ENCODE results near the gene TLL1. TPM values are rescaled to one million over a fixed set of nuclear protein-coding genes. Genes with fewer than 3 reads are reported as not detected.

TLL1 gene
- total and polyA plus RNA-seq, 2 donors, result 0.24 to 0.59 TPM

DNA sequence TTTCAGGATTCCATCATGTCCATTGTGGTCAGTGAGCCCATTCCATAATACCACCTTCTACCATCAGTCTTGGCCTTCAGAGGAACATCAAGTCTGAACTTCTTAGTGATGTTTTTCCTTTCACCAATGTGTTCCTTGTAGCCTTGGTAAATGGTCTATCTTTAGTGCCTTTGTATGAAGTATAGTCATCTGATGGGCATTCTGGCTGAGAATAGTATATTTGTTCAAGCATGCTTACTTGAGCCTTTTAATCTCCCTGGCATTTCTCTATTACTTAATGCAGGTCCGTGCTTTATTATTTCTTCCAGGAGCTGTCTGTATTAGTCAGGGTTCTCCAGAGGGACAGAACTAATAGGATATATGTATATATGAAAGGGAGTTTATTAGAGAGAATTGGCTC, 99.7 kb downstream of the TLL1 start:
- Histone ChIP-seq H3K9me3 (ENCODE audit: control insufficient read depth in 2 of 2, insufficient read depth in 1 of 2, low read length in 1 of 2) (no peaks in the 10 kb centered on the region), H3K4me1 (ENCODE audit: control insufficient read depth in 2 of 2, insufficient read depth in 2 of 2, low read length in 2 of 2) (no peaks in the 10 kb centered on the region), H3K4me3 (ENCODE audit: low read length in 2 of 2) (no peak overlapping the region), H3K27ac (ENCODE audit: low read depth in 1 of 2, low read length in 1 of 2) (no peak overlapping the region), H3K36me3 (ENCODE audit: control insufficient read depth in 2 of 2, insufficient read depth in 2 of 2, low read length in 1 of 2) (no peaks in the 10 kb centered on the region), H3K27me3 (ENCODE audit: control insufficient read depth in 2 of 2, insufficient read depth in 1 of 2, low read length in 1 of 2) (no peaks in the 10 kb centered on the region)
- WGBS, result 93% methylated on average over 1 of the region's 1 CpG
- no peak for DNase-seq (ENCODE audit: low read depth in 6 of 9, low spot score in 9 of 9)

DNA sequence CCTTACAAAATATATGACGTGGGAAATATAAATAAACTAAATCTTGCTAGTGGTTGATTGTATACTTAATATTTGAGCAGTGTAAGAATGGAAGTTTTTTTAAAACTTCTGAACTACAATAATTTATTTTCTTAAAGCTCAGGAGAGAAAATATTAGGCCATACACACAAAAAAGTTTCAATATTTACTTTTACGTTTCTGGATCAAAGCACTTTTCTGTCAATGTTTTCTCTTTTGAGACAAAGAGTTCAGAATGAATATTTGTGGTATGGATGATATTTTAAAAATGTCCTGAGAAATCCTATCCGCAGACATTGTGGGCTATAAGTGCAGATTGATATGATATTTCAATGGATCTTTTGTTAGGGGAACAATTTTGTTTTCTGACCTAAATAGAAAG, 109.9 kb downstream of the TLL1 start:
- 93% methylated on average over 3 of the region's 3 CpGs for WGBS
- H3K27me3 ChIP-seq (ENCODE audit: control insufficient read depth in 2 of 2, insufficient read depth in 1 of 2, low read length in 1 of 2), result no peaks in the 10 kb centered on the region
- H3K4me1 ChIP-seq (ENCODE audit: control insufficient read depth in 2 of 2, insufficient read depth in 2 of 2, low read length in 2 of 2), result no peaks in the 10 kb centered on the region
- no peak overlapping the region for H3K4me3 ChIP-seq (ENCODE audit: low read length in 2 of 2)
- H3K27ac ChIP-seq (ENCODE audit: low read depth in 1 of 2, low read length in 1 of 2), result no peak overlapping the region
- no peak for DNase-seq (ENCODE audit: low read depth in 6 of 9, low spot score in 9 of 9)
- H3K9me3 ChIP-seq (ENCODE audit: control insufficient read depth in 2 of 2, insufficient read depth in 1 of 2, low read length in 1 of 2), result no peaks in the 10 kb centered on the region
- H3K36me3 ChIP-seq (ENCODE audit: control insufficient read depth in 2 of 2, insufficient read depth in 2 of 2, low read length in 1 of 2), result no peaks in the 10 kb centered on the region

DNA sequence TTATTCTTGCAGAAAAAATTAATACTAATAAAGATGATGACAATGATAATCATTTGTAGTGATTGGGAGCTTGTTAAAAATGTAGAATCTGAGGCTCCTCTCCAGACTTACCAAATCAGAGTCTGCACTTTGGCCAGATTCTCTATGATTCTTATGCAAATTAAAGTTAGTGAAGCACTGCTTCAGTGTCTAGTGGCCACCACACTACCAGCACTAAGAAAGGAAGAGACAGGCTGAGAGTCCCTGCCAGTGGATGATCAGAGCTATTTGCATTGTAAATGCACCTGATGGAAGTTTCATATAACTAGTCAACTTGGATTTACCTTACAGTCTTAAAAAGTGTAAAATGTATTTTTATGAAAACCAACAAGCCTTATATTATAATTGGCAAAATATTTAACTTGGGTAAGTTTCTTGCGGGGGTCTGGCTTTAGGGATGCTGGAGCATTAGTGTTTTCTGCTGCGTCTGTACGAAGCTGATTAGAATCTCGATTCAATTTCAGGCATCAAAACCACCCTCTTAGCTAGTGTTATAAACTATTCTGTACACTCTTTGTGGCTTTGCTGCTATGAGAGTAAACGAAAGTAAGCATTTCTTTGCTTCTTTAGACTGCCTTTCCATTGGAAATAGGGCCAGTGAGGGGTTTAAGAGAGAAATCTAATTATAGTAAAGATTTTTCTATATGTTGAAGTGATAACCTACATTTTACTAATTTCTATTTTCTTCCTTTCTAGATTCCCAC, 114.1 kb downstream of the TLL1 start:
- no peaks in the 10 kb centered on the region for H3K36me3 ChIP-seq (ENCODE audit: control insufficient read depth in 2 of 2, insufficient read depth in 2 of 2, low read length in 1 of 2)
- DNase-seq (ENCODE audit: low read depth in 6 of 9, low spot score in 9 of 9), result no peak
- no peak overlapping the region for H3K27ac ChIP-seq (ENCODE audit: low read depth in 1 of 2, low read length in 1 of 2)
- no peaks in the 10 kb centered on the region for H3K27me3 ChIP-seq (ENCODE audit: control insufficient read depth in 2 of 2, insufficient read depth in 1 of 2, low read length in 1 of 2)
- 87% methylated on average over 5 of the region's 5 CpGs for WGBS
- H3K9me3 ChIP-seq (ENCODE audit: control insufficient read depth in 2 of 2, insufficient read depth in 1 of 2, low read length in 1 of 2), result no peaks in the 10 kb centered on the region
- H3K4me1 ChIP-seq (ENCODE audit: control insufficient read depth in 2 of 2, insufficient read depth in 2 of 2, low read length in 2 of 2), result no peaks in the 10 kb centered on the region
- H3K4me3 ChIP-seq (ENCODE audit: low read length in 2 of 2), result no peak overlapping the region

DNA sequence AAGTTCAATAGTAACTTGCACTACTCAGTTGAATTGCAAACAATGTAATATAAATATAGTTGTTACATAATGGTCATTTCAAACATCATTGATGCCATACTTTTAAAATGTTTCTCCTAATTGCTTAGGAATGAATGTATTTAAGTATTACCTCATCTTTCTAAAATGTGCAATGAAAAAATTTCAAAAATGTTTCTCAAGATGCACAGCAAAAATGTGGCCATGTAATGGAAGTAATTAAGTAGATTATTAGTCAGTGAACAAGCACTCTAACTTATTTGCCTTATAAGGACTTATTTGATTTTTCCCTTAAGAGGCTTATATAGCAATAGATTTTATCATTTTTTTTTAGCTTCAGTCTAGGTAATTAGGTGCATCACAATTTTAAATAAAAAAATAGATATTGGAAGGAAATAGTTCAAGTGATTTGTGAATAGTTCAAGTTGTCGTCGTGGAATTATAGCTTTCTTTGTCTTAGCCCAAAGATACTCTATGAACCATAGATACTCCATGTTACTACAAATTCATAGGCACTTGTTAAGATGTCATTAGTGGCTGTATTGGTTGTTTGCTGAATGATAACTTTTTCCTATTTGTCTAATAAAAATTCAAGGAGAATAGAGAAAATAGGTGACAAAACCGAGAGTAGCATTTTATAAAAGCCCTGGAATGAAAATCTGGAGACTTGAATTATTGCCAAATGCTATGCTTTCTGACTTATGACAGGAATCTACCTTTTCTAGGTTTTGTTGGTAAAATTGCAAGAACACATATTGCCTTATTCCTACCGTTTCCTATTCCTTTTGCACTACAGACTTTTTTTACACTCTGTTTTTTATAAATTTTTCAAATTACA, 118.5 kb downstream of the TLL1 start:
- WGBS, result 87% methylated on average over 4 of the region's 4 CpGs
- H3K27ac ChIP-seq (ENCODE audit: low read depth in 1 of 2, low read length in 1 of 2), result no peak overlapping the region

DNA sequence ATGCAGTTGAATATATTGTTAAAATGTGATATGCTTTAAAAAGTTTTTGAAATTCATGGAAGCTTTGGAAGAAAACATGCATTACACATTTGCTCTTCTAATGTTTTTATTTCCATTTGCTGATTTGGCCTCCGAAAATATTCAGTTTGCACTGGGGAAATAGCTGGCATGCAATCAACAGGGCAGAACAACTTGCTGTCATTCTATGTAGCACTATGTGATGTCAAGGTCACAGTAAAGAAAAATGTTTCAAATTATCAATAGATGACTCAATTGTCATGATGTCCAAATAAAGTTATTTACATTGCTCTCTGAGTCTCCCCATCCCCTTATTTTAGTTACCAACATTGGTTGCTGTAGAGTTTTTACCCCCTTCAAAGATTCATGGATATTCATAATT, 119.2 kb downstream of the TLL1 start:
- DNase-seq (ENCODE audit: low read depth in 6 of 9, low spot score in 9 of 9), result no peak
- Histone ChIP-seq H3K27me3 (ENCODE audit: control insufficient read depth in 2 of 2, insufficient read depth in 1 of 2, low read length in 1 of 2) (no peaks in the 10 kb centered on the region), H3K27ac (ENCODE audit: low read depth in 1 of 2, low read length in 1 of 2) (no peak overlapping the region), H3K4me1 (ENCODE audit: control insufficient read depth in 2 of 2, insufficient read depth in 2 of 2, low read length in 2 of 2) (no peaks in the 10 kb centered on the region), H3K4me3 (ENCODE audit: low read length in 2 of 2) (no peak overlapping the region), H3K36me3 (ENCODE audit: control insufficient read depth in 2 of 2, insufficient read depth in 2 of 2, low read length in 1 of 2) (no peaks in the 10 kb centered on the region), H3K9me3 (ENCODE audit: control insufficient read depth in 2 of 2, insufficient read depth in 1 of 2, low read length in 1 of 2) (no peaks in the 10 kb centered on the region)
- WGBS, result 91% methylated on average over 1 of the region's 1 CpG

More for the DNA sequence above, 118.5 kb downstream of the TLL1 start:
- Histone ChIP-seq H3K27me3 (ENCODE audit: control insufficient read depth in 2 of 2, insufficient read depth in 1 of 2, low read length in 1 of 2) (no peaks in the 10 kb centered on the region), H3K36me3 (ENCODE audit: control insufficient read depth in 2 of 2, insufficient read depth in 2 of 2, low read length in 1 of 2) (no peaks in the 10 kb centered on the region), H3K9me3 (ENCODE audit: control insufficient read depth in 2 of 2, insufficient read depth in 1 of 2, low read length in 1 of 2) (no peaks in the 10 kb centered on the region), H3K4me3 (ENCODE audit: low read length in 2 of 2) (no peak overlapping the region), H3K4me1 (ENCODE audit: control insufficient read depth in 2 of 2, insufficient read depth in 2 of 2, low read length in 2 of 2) (no peaks in the 10 kb centered on the region)
- DNase-seq (ENCODE audit: low read depth in 6 of 9, low spot score in 9 of 9), result no peak

DNA sequence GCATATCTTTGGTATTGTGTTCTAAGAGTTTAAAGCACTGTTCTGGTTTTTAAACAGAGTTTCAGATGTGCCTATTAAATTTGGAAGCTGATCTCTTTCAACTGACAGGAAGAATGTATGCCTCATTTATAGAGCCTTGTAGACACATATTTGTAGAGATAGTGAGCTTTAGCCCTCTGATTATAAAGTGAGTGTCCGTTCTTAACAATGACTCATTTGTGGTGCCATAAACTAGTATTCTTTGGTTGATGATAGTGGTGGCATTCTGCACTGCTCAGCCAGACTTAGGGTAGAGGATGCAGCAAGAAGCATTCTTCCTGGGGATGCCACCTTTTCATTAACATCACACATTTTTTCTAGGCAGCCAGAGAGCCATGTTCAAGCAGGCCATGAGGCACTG, 121.7 kb downstream of the TLL1 start:
- 84% methylated on average over 1 of the region's 1 CpG for WGBS
- no peak for DNase-seq (ENCODE audit: low read depth in 6 of 9, low spot score in 9 of 9)
- no peaks in the 10 kb centered on the region for H3K27me3 ChIP-seq (ENCODE audit: control insufficient read depth in 2 of 2, insufficient read depth in 1 of 2, low read length in 1 of 2)
- H3K9me3 ChIP-seq (ENCODE audit: control insufficient read depth in 2 of 2, insufficient read depth in 1 of 2, low read length in 1 of 2), result no peaks in the 10 kb centered on the region
- no peaks in the 10 kb centered on the region for H3K36me3 ChIP-seq (ENCODE audit: control insufficient read depth in 2 of 2, insufficient read depth in 2 of 2, low read length in 1 of 2)
- H3K4me3 ChIP-seq (ENCODE audit: low read length in 2 of 2), result no peak overlapping the region
- no peak overlapping the region for H3K27ac ChIP-seq (ENCODE audit: low read depth in 1 of 2, low read length in 1 of 2)
- H3K4me1 ChIP-seq (ENCODE audit: control insufficient read depth in 2 of 2, insufficient read depth in 2 of 2, low read length in 2 of 2), result no peaks in the 10 kb centered on the region

DNA sequence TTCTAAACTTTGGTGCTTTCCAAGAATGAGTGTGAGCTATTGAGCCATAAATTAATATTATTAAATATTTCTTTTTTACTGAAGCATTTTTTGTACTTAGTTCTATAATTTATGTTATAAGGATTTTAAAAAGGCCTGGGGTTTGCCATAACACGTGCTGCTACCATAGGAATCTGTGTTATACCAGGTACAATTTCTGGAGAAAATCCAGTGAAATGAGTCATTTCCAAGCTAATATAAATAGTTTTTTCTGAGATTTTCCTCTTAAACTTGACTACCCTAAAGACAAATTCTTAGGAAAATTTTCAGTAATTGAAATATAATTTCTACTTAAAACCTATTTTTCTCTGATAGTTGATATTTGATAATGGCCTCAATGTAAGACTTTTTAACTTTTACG, 130.8 kb downstream of the TLL1 start:
- H3K36me3 ChIP-seq (ENCODE audit: control insufficient read depth in 2 of 2, insufficient read depth in 2 of 2, low read length in 1 of 2), result no peaks in the 10 kb centered on the region
- H3K9me3 ChIP-seq (ENCODE audit: control insufficient read depth in 2 of 2, insufficient read depth in 1 of 2, low read length in 1 of 2), result no peaks in the 10 kb centered on the region
- no peaks in the 10 kb centered on the region for H3K4me1 ChIP-seq (ENCODE audit: control insufficient read depth in 2 of 2, insufficient read depth in 2 of 2, low read length in 2 of 2)
- no peak for DNase-seq (ENCODE audit: low read depth in 6 of 9, low spot score in 9 of 9)
- no peaks in the 10 kb centered on the region for H3K27me3 ChIP-seq (ENCODE audit: control insufficient read depth in 2 of 2, insufficient read depth in 1 of 2, low read length in 1 of 2)
- no peak overlapping the region for H3K27ac ChIP-seq (ENCODE audit: low read depth in 1 of 2, low read length in 1 of 2)
- 85% methylated on average over 2 of the region's 2 CpGs for WGBS
- H3K4me3 ChIP-seq (ENCODE audit: low read length in 2 of 2), result no peak overlapping the region

DNA sequence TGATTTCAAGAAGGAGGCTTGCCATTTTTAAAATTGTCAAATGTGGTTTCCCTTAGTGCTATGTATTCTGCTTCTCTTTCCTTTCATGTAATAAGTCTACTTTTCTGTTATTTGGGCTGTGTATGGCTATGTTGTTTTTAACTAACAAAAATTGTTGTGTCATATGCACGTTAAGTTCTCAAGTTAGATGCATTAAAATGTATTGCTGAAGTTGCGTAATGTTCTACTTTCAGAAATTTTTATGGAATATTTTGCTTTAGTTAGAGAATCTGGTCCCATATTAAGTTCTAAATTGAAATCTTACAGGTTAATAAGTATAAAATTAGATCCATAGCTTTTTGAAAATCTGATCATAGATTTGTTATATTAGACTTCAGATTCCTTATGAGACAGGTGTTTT, 133.2 kb downstream of the TLL1 start:
- Histone ChIP-seq H3K4me1 (ENCODE audit: control insufficient read depth in 2 of 2, insufficient read depth in 2 of 2, low read length in 2 of 2) (no peaks in the 10 kb centered on the region), H3K9me3 (ENCODE audit: control insufficient read depth in 2 of 2, insufficient read depth in 1 of 2, low read length in 1 of 2) (no peaks in the 10 kb centered on the region), H3K4me3 (ENCODE audit: low read length in 2 of 2) (no peak overlapping the region), H3K27ac (ENCODE audit: low read depth in 1 of 2, low read length in 1 of 2) (no peak overlapping the region), H3K36me3 (ENCODE audit: control insufficient read depth in 2 of 2, insufficient read depth in 2 of 2, low read length in 1 of 2) (no peaks in the 10 kb centered on the region), H3K27me3 (ENCODE audit: control insufficient read depth in 2 of 2, insufficient read depth in 1 of 2, low read length in 1 of 2) (no peaks in the 10 kb centered on the region)
- WGBS, result 95% methylated on average over 2 of the region's 2 CpGs
- DNase-seq (ENCODE audit: low read depth in 6 of 9, low spot score in 9 of 9), result no peak

DNA sequence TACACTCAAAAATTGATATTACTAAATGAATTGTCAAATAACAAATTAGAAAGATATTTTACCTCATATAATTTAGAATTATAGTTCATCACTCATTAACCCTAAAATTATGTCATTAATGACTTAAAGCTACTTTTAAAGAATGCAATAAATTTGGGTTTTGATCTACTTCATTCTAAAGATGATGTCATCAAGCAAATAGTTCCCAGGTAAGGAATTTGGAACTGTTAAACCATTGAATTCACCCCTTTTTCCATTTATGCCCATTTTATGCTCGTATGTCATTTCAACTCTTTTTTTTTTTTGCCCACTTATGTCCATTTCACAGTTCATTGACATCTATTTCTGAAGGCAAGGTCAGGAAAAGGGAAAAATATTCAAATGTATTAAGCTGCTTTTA, 135.5 kb downstream of the TLL1 start:
- Histone ChIP-seq H3K27ac (ENCODE audit: low read depth in 1 of 2, low read length in 1 of 2) (no peak overlapping the region), H3K36me3 (ENCODE audit: control insufficient read depth in 2 of 2, insufficient read depth in 2 of 2, low read length in 1 of 2) (no peaks in the 10 kb centered on the region), H3K27me3 (ENCODE audit: control insufficient read depth in 2 of 2, insufficient read depth in 1 of 2, low read length in 1 of 2) (no peaks in the 10 kb centered on the region), H3K4me3 (ENCODE audit: low read length in 2 of 2) (no peak overlapping the region), H3K4me1 (ENCODE audit: control insufficient read depth in 2 of 2, insufficient read depth in 2 of 2, low read length in 2 of 2) (no peaks in the 10 kb centered on the region), H3K9me3 (ENCODE audit: control insufficient read depth in 2 of 2, insufficient read depth in 1 of 2, low read length in 1 of 2) (no peaks in the 10 kb centered on the region)
- 77% methylated on average over 1 of the region's 1 CpG for WGBS
- no peak for DNase-seq (ENCODE audit: low read depth in 6 of 9, low spot score in 9 of 9)
